ENCODE data around the gene GPX4. TPM values are rescaled to one million over a fixed set of nuclear protein-coding genes. Genes with fewer than 3 reads are reported as not detected.
A peak's percentile ranks its signal among the peaks of the same experiment; 100 is the strongest.

GPX4 gene
- total RNA-seq, 6 donors from 2014 or later: 370 to 717 (median 484) TPM

DNA sequence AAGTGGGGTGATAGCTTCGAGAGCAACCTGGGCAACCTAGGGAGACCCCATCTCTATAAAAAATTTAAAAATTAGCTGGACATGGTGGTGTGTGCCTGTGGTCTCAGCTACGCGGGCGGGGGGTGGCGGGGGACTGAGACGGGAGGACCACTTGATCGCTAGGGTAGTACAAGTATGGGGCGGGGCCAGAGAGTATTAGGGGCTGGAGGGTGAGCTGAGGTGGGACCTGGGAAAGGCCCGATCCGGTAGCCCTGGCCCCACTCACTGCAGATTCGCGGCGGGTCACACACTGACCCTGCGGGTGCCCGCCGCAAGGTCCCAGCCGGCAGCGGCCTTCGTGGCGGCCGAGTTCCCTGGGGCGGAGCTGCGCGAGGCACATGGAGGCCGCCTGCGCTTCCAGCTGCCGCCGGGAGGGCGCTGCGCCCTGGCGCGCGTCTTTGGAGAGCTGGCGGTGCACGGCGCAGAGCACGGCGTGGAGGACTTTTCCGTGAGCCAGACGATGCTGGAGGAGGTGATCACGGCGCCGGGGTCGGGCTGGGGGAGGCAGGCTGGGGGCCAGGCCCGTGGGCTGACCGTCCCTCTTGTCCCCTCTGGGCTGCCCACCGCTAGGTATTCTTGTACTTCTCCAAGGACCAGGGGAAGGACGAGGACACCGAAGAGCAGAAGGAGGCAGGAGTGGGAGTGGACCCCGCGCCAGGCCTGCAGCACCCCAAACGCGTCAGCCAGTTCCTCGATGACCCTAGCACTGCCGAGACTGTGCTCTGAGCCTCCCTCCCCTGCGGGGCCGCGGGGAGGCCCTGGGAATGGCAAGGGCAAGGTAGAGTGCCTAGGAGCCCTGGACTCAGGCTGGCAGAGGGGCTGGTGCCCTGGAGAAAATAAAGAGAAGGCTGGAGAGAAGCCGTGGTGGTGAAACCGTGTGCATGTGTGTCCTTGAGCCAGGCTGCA, 38.9 kb upstream of the GPX4 start:
- no peaks in the 10 kb centered on the region for H3K9me3 ChIP-seq
- peak; percentile 78 to 96 for DNase-seq
- no peaks in the 10 kb centered on the region for H3K36me3 ChIP-seq
- H3K27me3 ChIP-seq: peaks cover 0 to 3% (median 0%) of the 10 kb centered on the region in 4 donors
- TF ChIP-seq POLR2AphosphoS5 (IDR thresholded peaks at IDR 0.05) (peak; percentile 15 to 34), EP300 (IDR thresholded peaks at IDR 0.05) (no peak)
- TF ChIP-seq, protein P1, sequence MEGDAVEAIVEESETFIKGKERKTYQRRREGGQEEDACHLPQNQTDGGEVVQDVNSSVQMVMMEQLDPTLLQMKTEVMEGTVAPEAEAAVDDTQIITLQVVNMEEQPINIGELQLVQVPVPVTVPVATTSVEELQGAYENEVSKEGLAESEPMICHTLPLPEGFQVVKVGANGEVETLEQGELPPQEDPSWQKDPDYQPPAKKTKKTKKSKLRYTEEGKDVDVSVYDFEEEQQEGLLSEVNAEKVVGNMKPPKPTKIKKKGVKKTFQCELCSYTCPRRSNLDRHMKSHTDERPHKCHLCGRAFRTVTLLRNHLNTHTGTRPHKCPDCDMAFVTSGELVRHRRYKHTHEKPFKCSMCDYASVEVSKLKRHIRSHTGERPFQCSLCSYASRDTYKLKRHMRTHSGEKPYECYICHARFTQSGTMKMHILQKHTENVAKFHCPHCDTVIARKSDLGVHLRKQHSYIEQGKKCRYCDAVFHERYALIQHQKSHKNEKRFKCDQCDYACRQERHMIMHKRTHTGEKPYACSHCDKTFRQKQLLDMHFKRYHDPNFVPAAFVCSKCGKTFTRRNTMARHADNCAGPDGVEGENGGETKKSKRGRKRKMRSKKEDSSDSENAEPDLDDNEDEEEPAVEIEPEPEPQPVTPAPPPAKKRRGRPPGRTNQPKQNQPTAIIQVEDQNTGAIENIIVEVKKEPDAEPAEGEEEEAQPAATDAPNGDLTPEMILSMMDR (IDR thresholded peaks at IDR 0.05): peak; percentile 94 to 99 (median 96)
- H3K27ac ChIP-seq: peak overlapping the region; percentile 80 to 96 (median 90)
- H3K4me3 ChIP-seq: peak overlapping the region in 3 of 4 donors; percentile 13 to 75 (median 68)
- WGBS, 2 donors: 21 to 25% methylated on average over 13 to 26 of the region's 60 CpGs
- peaks cover 50 to 67% (median 62%) of the 10 kb centered on the region in 4 donors for H3K4me1 ChIP-seq
- ATAC-seq (ENCODE audit: low FRiP score in 2 of 2): peak; percentile 76 to 83

DNA sequence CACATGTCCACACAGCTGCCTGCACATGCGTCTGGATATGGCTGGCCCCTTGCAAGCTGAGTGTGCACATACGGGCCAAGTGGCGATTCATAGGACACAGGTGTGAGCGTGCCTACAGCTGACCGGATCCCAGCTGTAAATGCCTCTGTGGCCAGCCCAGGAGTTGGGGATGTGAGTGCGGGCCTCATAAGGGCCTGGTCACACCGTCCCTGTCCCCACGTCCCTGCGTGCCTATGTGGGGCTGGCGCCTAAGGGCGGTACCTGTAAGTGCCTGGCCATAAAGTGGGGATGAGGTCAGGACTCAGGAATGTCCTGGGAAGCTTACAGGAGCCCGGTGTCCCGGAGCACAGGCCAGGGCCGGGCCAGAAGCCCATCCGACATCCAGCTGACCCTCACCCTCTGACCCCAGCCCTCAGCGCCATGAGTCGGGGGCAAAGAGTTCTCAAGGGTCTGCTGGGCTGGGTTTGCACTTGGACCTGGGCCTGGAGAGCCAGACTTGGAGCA, 38.1 kb upstream of the GPX4 start:
- ATAC-seq (ENCODE audit: low FRiP score in 2 of 2) (peak; percentile 1 to 82), DNase-seq (peak; percentile 79 to 83)
- TF ChIP-seq EP300 (IDR thresholded peaks at IDR 0.05) (no peak), POLR2A (IDR thresholded peaks at IDR 0.05) (no peak), POLR2AphosphoS5 (IDR thresholded peaks at IDR 0.05) (no peak)
- TF ChIP-seq, protein P1 (IDR thresholded peaks at IDR 0.05): no peak
- peak overlapping the region in 3 of 4 donors; percentile 57 to 75 (median 68) for H3K4me3 ChIP-seq
- peaks cover 56 to 75% (median 68%) of the 10 kb centered on the region in 4 donors for H3K4me1 ChIP-seq
- no peaks in the 10 kb centered on the region for H3K9me3 ChIP-seq
- WGBS, 2 donors: 46 to 60% methylated on average over 1 to 11 of the region's 17 CpGs
- peaks cover 0 to 3% (median 1%) of the 10 kb centered on the region in 4 donors for H3K36me3 ChIP-seq
- peak overlapping the region; percentile 80 to 96 (median 90) for H3K27ac ChIP-seq
- peaks cover 0 to 4% (median 0%) of the 10 kb centered on the region in 4 donors for H3K27me3 ChIP-seq

DNA sequence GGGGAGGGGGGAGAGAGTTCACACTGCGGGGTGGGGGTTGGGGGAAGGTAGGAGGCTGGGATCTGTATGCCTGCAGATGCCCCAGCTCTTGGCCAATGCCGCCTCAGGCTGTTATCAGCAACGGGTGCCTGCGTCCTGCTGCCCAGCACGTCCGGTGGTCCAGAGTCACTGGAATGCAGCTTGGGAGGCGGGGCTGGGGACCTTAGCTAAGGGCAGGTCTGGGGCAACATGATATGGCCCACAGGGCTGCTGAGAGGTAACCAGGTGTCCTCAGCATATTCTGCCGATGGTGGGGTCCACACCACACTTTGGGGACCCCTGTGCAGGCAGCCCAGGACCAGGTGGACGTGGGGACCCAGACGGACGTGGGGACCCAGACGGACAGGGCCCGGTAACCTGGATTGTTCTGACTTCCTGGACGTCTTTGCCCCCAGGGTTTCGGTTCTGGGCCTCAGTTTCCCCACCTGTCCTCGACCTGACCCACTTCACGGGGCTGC, 37.5 kb upstream of the GPX4 start:
- Histone ChIP-seq H3K27ac (peak overlapping the region; percentile 80 to 96 (median 90)), H3K36me3 (peaks cover 0 to 7% (median 3%) of the 10 kb centered on the region in 4 donors), H3K27me3 (peaks cover 0 to 9% (median 0%) of the 10 kb centered on the region in 4 donors), H3K4me3 (peak overlapping the region; percentile 31 to 75 (median 62)), H3K4me1 (peaks cover 61 to 81% (median 72%) of the 10 kb centered on the region in 4 donors), H3K9me3 (no peaks in the 10 kb centered on the region)
- TF ChIP-seq POLR2AphosphoS5 (IDR thresholded peaks at IDR 0.05) (no peak), POLR2A (IDR thresholded peaks at IDR 0.05) (no peak), EP300 (IDR thresholded peaks at IDR 0.05) (no peak)
- TF ChIP-seq, protein P1 (IDR thresholded peaks at IDR 0.05): no peak
- DNase-seq (peak in 1 of 2 donors; percentile 68), ATAC-seq (ENCODE audit: low FRiP score in 2 of 2) (no peak)
- 31% methylated on average over 13 of the region's 17 CpGs; no CpG with 5 or more reads in 1 of the 2 donors for WGBS, 2 donors

DNA sequence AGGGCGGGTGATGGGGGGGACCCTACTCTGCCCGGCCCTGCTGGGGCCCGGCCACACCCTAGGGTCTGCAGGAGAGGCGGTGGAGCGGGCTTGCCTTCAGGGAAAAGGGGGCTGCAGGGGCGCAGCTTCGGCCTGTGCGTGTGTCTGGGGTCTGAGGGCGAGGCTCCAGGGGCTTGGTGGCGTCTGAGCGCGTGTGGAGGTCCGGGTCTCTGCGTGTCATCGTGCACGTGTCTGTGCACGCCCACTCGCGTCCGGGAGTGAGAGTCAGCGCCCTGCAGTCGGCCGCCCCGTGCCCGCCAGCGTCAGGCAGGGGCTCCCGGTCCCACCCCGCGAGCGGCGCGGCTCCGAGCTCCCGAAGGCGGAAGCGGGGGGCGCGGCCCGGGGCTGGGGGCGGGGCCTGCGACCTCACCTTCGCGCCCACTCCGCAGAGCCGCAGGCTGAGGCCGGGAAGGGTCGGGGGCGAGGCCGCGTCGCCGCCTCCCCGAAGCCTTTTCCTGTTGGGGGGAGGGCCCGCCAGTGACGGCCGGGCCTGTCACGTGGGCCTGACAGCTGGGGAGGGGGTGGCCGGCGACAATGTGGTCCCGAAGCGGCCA, 37.0 kb upstream of the GPX4 start, which contains the start of gene ARHGAP45:
Gene ARHGAP45, plus strand, starts transcription at position 420 of the 593 bp plus-strand sequence. CDS start 239 bp downstream, outside the sequence.
- TF ChIP-seq EP300 (IDR thresholded peaks at IDR 0.05) (no peak), POLR2A (IDR thresholded peaks at IDR 0.05) (peak in 1 of 4 donors; percentile 60), POLR2AphosphoS5 (IDR thresholded peaks at IDR 0.05) (peak in 1 of 2 donors; percentile 39)
- TF ChIP-seq, protein P1 (IDR thresholded peaks at IDR 0.05): no peak
- DNase-seq (peak; percentile 69 to 94), ATAC-seq (ENCODE audit: low FRiP score in 2 of 2) (peak in 1 of 2 donors; percentile 4)
- peaks cover 64 to 86% (median 72%) of the 10 kb centered on the region in 4 donors for H3K4me1 ChIP-seq
- peak within 1 kb of the TSS; percentile 80 to 96 (median 90) for H3K27ac ChIP-seq
- WGBS, 2 donors: 19% methylated on average over 12 of the region's 61 CpGs; no CpG with 5 or more reads in 1 of the 2 donors
- peaks cover 0 to 7% (median 3%) of the 10 kb centered on the region in 4 donors for H3K36me3 ChIP-seq
- H3K4me3 ChIP-seq: peak within 1 kb of the TSS; percentile 48 to 75 (median 62)
- H3K27me3 ChIP-seq: peaks cover 0 to 9% (median 0%) of the 10 kb centered on the region in 4 donors
- no peaks in the 10 kb centered on the region for H3K9me3 ChIP-seq
